Globus pallidus (tissue), 1 donor: ENCODE measurements around the gene CCZ1B.
"Not testable (repeated sequence)": the region's sequence is repeated elsewhere in the genome, so short reads cannot be mapped to it uniquely, and the experiment has no call there.

Experiments used
- DNase-seq: peaks from one replicate; pipeline ENCODE4 v3.0.0-alpha.2; 2015; ENCODE audit warnings: low spot score

Gene CCZ1B

DNA sequence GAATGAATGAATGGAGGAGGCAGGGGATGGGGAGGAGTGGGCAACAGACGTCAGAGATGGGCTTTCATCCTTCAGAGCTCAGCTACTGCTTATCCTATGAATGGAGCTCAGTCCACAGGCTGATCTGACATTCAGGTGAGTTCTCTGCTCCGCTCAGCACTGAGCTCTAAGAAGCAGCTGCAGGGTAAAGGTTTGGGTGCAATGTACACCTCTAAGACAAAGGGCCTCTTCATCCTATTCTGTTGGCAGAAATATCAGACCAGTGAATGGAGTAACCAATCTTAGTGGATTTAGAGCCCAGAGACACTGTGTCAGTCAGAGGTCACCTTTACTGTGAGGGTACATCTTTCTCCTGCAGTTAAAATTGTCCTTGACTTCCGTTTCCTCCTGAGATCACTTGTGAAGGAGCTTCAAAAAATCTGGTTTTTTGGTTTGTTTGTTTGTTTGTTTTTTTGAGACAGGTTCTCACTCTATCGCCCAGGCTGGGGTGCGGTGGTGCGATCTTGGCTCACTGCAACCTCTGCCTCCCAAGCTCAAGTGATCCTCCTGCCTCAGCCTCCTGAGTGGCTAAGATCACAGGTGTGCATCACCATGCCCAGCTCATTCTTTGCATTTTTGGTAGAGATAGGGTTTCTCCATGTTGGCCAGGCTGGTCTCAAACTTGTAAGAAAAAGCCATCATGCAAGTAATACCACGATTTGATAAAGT is 5.1 kb upstream of the CCZ1B start:
- DNase-seq = no peak

DNA sequence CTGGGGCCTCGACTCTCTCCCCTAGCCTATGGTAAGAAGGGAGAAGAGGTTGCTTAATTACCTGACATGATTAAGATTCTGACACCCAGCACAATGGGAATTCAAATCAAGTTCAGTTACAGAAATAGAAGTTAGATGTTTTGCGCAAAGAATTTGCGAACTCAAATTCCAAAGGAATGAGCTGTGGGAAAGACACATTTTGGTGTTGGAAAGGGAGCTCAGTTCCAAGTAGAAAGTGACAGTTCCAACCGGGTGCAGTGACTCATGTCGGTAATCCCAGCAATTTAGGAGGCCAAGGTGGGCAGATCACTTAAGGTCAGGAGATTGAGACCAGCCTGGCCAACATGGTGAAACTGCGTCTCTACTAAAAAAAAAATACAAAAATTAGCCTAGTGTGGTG is 4.0 kb upstream of the CCZ1B start:
- not testable (repeated sequence) for DNase-seq

DNA sequence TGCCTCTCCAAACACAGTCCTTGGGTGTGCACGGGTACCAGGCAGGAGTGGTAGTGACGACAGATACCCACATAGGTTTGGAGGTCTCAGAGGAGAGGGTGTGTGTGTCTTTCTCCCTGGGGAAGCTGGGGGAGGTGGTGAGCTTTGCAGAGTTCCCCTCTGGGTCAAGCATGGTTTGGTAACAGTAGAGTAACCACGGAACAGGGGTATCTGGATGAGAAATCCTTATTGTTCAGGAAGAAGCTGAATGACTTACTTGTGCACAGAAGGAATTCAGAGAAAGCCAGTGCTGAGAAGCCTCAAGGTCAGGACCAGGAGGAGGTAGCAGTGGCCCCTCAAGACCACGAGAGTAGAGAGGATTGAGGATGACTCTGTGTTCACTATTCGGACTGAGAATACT is 3.5 kb upstream of the CCZ1B start:
- DNase-seq = not testable (repeated sequence)

DNA sequence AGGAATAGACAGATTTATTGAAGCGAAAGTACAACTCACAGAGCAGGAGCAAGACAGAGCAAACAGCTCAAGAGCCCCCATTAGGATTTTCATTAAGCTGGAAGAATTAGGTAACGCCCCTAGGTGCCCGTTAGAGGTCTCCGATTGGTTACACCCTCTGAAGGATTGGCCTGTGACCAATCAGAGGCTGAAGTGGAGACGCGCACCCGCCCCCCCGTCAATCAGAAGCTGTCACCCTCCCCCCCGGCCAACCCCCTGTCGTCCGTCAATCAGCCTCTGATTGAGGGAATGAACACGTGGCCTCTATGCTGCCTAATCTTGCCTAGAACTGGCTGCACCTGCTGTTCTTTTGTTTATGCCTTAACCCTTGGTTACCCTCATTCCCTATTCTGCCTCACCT is 1.1 kb upstream of the CCZ1B start:
- DNase-seq = peak; percentile 37

DNA sequence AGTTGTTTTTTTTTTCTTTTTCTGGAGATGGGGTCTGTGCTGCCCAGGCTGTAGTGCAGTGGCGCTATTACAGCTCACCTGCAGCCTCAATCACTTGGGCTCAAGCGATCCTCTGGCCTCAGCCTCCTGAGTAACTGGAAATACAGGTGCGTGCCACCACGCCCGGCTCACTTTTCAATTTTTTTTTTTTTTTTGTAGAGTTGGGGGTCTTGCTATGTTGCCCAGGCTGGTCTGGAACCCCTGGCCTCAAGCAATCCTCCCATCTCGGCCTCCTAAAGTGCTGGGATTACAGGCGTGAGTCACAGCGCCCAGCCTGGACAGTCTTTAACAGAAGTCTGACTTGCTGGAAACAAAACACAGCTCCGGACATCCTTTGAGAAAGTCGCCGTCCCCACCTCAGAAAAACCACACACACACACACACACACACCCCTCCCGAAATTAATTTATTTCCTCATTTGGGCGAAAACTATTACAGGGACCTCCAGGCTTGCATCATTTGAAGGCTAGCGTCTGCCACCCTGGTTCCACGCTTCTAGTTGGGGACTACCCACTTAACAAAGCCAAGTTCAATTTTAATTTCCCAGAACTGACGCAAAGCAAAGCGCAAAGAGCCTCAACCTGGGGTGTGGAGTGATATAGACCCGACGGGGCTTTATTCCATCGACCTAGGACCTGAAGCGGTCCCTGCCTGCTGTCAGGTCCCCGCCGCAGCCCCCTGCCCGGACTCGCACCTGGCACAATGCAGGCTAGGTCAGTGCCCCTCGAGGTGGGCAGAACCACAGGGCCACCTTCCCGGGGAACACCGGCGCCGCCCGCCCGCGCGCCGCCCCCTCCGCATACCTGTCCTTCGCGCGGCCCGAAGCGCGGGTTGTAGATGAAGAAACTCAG is 594 bp downstream of the CCZ1B start:
- DNase-seq = not testable (repeated sequence)

DNA sequence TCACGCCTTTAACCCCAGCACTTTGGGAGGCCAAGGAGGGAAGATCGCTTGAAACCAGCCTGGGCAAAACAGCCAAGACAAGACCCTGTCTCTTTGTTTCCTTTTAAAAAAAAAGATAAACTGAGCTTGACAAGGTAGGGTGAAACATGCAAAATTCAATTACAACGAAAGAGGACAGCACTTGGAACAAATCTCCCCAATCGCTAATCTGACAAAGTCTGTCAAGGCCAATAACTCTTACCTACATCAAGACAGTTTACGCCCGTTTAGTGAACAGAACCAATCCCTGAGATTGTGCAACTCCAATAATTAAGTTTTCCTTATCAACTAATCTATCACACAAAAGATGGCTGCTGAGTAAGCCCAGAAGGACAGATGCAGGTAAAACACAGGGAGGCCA is 4.5 kb downstream of the CCZ1B start:
- DNase-seq = not testable (repeated sequence)

DNA sequence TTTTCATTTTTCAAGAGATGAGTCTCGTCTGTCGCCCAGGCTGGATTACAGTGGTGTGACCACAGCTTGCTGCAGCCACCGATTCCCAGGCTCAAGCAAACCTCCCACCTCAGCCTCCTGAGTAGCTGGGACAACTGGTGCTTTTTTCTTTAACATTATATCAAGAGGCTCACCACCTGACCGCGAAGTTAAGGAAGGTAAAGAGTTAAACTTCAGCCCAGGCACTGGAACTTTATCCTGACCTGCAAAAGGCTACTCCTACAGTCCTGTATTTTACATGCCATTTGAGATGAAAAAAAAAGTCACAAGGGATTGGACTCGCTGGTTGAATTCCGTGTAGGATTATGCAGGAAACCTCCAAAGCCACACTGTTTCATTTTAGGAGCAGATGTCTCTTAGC is 10.6 kb downstream of the CCZ1B start:
- not testable (repeated sequence) for DNase-seq

DNA sequence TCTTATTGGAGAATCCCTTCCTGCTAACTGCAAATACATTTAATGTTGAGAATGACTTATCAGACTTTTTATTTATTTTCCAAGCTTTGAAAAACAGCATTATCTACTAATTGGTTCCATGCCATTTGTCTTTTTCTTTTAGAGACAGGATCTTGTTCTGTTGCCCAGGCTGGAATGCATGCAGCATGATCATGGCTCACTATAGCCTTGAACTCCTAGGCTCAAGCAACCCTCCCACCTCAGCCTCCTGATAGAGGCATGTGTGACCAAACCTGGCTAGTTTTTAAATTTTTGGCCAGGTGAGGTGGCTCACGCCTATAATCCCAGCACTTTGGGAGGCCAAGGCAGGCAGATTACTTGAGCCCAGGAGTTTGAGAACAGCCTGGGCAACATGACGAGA is 13.1 kb downstream of the CCZ1B start:
- DNase-seq = not testable (repeated sequence)

DNA sequence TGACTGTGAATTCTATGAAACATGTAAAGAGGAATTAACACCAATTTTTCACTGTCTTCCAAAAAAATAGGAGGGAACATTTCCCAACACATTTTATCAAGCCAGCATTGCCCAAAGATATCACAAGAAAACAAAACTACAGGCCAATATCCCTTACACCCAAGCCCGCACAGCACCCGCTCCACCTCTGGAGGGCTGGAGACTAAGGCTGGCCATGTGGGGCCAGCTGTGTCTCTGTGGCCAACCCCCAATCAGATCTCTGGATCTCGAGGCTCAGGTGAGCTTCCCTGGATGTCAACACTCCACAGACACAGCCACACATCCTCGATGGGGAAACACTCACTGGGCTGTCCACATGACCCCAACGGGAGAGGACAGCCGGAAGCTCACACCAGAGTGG is 18.1 kb downstream of the CCZ1B start:
- DNase-seq = not testable (repeated sequence)

DNA sequence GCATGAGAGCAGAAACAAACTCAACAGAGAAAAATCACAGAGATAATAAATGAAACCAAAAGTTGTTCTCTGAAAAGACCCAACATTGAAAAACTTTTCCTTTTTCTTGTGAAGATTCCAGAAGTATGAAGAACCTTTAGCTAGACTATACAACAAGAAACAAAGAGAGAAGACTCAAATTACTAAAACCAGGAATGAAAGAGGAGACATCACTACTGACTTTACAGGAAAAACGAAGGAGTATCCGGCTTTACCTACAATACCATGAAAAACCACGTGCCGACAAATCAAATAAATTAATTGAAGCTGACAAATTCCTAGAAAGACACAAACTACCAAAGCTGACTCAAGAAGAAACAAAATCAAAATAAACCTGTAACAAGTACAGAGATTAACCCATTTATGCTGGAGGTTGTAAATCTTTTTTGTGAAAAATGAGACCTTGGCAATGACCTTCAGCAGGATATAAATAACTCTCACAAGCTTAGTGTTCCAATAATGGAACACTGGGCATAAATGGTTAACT is 18.6 kb downstream of the CCZ1B start:
- DNase-seq = not testable (repeated sequence)

DNA sequence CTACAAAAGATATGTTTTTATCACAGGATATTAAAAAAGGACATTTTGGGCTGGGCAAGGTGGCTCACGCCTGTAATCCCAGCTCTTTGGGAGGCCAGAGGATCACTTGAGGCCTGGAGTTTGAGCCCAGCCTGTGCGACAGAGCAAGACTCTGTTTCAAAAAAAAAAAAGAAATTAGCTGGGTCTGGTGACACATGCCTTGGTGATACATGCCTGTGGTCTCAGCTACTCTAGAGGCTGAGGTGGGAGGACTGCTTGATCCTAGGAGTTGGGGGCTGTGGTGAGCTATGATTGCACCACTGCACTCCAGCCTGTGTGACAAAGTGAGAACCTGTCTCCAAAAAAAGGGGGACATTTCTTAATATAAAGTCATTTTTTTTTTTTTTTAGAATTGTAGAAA is 25.7 kb downstream of the CCZ1B start:
- DNase-seq = not testable (repeated sequence)

DNA sequence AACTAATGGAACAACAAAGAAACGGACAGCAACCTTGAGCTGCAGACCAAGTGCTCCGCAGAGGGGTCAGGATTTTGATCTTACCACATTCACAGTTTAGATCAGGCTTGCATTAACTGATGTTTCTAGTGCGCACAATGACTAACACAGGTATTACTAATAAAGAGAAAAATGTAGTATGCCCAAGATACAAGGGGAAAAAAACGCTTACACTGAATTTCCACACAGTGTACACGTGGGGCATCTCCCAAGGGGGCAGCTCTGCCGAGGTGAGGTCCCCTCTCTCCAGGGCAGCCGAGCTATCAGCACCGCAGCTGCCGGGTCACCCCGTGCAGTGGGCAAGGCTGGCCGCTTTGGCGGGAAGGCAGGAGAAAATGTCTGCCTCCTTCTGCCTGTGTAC is 26.2 kb downstream of the CCZ1B start:
- not testable (repeated sequence) for DNase-seq

DNA sequence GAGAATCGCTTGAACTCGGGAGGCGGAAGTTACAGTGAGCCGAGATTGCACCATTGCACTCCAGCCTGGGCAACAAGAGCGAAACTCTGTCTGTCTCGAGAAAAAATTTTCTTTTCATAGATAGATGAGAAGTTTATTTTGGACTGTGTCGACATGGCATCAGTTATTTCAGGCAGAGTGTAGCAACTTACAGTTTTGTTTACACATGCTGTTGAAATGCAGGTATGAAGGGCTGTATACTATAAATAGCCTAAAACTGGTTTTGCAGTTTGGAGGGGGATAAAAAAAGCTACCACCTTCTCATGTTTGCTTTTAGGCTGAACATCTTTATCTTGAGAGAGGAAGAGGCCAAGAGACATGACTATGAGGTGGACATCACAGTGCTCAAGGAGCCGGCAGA is 28.0 kb downstream of the CCZ1B start:
- not testable (repeated sequence) for DNase-seq

DNA sequence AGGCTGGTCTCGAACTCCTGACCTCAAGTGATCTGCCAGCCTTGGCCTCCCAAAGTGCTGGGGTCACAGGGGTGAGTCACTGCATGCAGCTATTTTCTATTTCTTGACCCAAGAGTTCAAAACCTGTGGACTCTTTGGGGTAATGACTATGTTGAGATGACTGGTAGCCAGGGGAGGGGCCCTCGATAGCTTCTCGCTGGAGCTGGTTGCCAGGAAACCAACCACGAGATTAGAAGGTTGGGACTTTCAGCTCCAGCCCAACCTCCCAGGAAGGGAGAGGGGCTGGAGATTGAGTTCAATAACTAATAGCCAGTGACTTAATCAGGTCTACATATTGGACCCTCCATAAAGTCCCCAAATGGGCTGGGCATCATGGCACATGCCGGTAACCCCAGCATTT is 28.9 kb downstream of the CCZ1B start:
- not testable (repeated sequence) for DNase-seq

DNA sequence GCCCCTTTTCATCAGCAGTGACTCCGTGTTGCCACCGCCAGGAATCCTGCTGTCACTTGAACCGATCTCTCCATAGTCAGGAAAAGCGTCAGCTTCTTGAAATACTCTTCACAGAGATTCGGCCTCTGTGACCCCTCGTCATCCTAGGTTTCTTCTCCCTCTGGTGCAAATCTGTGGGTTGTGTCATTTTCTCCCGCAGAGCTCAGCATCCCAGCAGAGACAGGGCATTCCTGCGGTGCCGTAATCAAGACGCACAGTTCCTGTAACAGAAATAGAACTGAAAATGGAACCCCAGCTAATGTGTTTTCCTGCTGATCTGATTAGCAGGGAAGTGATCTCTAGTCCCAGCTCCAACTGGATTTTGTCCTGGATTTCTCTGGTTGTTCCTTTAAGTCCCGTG is 31.8 kb downstream of the CCZ1B start:
- DNase-seq = not testable (repeated sequence)

DNA sequence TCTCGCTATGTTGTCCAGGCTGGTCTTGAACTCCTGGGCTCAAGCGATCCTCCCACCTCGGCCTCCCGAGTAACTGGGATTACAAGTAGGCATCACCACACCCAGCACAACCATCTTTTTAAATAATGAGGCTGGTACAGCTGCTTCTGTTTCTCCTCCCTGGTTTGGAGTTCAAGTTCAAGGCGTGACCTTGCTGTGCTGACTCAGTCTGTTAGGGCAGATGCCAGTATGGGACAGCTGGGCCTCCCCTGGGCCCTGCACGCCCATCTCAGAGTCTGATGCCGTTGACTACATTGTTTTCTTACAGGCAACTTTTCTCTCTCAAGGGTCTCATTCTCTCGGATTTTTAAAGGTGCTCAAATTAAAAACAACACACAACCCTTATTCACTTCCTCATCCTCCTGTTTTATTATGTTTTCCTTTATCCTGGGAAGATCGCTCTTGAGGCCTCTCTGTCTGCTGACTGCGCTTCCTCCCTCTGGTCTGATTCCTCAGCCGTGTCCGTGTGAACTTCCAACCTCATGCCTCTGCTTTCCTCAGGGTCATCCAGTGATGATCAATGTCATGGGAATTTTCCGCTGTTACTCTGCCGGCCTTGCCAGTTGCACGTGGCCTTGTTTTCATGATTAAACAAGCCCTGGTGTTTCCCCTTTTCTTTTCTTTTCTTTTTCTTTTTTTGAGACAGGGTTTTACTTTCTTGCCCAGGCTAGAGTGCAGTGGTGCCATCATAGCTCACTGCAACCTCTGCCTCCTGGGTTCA is 33.8 kb downstream of the CCZ1B start:
- not testable (repeated sequence) for DNase-seq

DNA sequence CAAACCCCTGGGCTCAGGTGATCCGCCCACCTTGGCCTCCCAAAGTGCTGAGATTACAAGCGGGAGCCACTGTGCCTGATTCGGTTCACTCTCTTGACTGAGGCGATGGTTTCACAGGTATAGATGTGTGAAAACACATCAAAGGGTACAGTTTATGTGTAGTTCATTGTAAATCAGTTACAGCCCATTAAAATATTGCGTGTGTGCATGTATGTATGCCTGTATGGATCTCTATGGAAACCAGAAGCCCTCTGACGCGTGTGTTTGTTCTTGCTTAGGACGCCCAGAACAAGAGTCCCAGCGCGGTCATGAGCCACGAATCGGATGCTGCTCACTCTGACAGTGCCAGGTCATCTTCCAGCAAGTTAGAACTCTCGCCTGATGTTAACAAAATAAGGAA is 36.7 kb downstream of the CCZ1B start:
- DNase-seq = not testable (repeated sequence)

DNA sequence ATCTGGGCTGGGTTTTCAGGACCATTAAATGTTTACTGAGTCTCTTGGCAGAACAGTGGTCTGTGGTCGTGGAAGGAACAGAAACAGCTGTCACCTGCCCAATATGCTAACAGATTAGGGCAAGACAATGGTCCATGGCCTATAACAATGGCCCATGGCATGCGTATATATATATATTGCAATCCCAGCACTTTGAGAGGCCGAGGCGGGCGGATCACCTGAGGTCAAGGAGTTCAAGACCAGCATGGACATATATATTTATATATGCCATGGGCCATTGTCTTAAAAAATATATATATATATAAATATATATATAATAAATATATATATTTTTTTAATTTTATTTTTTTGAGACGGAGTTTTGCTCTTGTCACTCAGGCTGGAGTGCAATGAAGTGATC is 44.5 kb downstream of the CCZ1B start:
- DNase-seq = not testable (repeated sequence)

DNA sequence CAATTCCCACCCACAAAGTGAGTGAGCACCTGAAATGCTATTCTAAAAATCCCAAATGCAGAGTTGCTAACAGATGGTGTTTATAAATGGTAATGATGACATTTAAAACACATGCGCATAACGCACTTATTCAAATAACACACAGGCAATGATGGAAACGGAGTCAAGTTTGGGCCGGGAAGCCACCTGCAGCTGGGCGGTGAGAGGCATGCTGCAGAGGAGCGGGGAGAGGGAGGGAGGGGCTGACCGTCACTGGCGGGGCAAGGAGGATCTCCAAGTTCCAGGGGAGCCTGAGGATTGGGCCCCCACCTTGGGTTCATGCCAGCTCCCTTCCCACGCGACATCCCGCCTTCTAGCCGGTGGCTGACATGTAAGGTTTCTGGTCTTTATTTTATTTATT is 64.9 kb downstream of the CCZ1B start:
- DNase-seq = not testable (repeated sequence)

DNA sequence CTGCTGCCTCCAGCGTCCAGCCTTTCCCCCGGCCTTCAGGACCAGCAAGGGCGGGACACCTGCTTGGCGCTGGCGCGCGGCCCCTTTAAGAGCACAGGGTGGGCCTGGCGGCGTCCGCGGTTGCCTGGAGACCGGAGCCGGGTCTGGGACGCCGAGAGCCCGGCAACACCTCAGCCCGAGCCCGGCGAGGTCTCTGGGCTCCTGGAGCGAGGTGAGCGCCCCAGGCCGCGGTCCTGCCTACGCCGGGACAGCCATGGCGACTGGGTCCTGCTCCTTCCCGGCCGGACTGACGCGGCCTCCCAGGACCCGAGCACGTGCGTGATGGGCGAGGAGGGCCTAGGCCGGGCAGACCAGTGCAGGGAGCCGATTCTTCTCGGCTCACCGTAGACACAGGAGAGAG is 72.1 kb downstream of the CCZ1B start, which contains the start of gene RSPH10B2:
TSS of gene RSPH10B2 (plus strand) at position 140 of the 400 bp plus-strand sequence. CDS start 3,575 bp downstream, outside the sequence.
- not testable (repeated sequence) for DNase-seq

DNA sequence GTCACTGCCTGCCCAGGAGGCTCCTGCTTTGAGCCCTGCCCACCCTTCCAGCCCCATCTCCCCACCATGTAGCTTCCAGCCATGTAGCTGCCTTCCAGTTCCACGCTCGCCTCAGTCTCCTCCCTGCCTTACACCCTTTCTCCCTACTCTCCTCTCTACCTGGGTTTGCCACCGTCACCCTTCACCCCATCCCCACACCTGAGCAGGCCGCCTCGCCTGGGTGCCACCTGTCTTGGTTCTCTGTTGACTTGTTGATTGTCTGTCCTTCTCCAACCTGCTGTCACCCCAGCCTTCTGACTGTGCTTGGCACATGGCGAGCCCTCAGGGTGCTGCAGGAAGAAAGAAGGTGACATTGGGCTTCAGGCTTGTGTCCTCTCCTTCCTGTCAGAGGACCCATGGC is 75.9 kb downstream of the CCZ1B start:
- not testable (repeated sequence) for DNase-seq

DNA sequence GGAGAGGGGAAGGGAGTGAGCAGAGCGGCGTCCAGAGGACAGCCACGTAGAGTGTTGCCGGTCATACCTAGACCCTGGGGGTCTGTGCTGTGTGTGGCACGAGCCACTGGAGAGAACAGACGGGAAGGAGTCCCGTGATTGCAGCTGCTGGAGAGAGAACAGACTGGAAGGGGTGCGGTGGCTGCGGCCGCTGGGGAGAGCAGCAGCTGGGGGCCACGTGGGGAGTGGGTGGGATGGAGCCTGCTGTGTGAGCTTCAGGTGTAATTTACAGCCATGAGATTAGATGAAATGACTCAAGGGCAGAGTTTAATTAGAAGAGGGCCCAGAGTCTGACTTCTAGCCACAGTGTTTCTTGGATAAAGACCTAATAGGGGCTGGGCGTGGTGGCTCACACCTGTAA is 76.7 kb downstream of the CCZ1B start:
- not testable (repeated sequence) for DNase-seq
